ENCODE data around the gene SELENOP. TPM values are rescaled to one million over a fixed set of nuclear protein-coding genes. Genes with fewer than 3 reads are reported as not detected.

The SELENOP gene
- total RNA-seq, result 100 to 1,000 TPM; 161 to 213 TPM

GRCh38 chr5:42811591-42812446 lies at the start of gene SELENOP:
TSS of gene SELENOP (minus strand) at chr5:42811892. CDS start at chr5:42808353, 3,539 bp downstream.
- DNase-seq (ENCODE audit: low spot score), result peak; percentile 72
- H3K36me3 ChIP-seq, result peaks cover 8% of the 10 kb centered on the region
- H3K27me3 ChIP-seq, result no peaks in the 10 kb centered on the region
- no peak for TF ChIP-seq CTCF (IDR thresholded peaks at IDR 0.05)
- no peaks in the 10 kb centered on the region for H3K9me3 ChIP-seq
- peaks cover 0 to 30% of the 10 kb centered on the region in 2 donors for H3K4me1 ChIP-seq
- peak within 1 kb of the TSS; percentile 58 for H3K4me3 ChIP-seq
- H3K27ac ChIP-seq, result peak within 1 kb of the TSS; percentile 84 to 89

GRCh38 chr5:42858687-42859086 lies 47.0 kb upstream of the SELENOP start:
- Histone ChIP-seq H3K4me3 (no peak overlapping the region), H3K4me1 (peaks cover 0 to 20% of the 10 kb centered on the region in 2 donors), H3K36me3 (no peaks in the 10 kb centered on the region), H3K9me3 (no peaks in the 10 kb centered on the region), H3K27ac (peak overlapping the region; percentile 63), H3K27me3 (no peaks in the 10 kb centered on the region)
- no peak for DNase-seq (ENCODE audit: low spot score)
- no peak for TF ChIP-seq CTCF (IDR thresholded peaks at IDR 0.05)

- peak overlapping the region; percentile 63 for H3K27ac ChIP-seq
- no peak overlapping the region for H3K4me3 ChIP-seq
- no peaks in the 10 kb centered on the region for H3K27me3 ChIP-seq
- no peaks in the 10 kb centered on the region for H3K9me3 ChIP-seq
- H3K36me3 ChIP-seq, result no peaks in the 10 kb centered on the region
- TF ChIP-seq CTCF (IDR thresholded peaks at IDR 0.05), result no peak
- DNase-seq (ENCODE audit: low spot score), result no peak
- H3K4me1 ChIP-seq, result peaks cover 0 to 20% of the 10 kb centered on the region in 2 donors
Measured at GRCh38 chr5:42858031-42858643, 46.4 kb upstream of the SELENOP start.

- H3K36me3 ChIP-seq, result no peaks in the 10 kb centered on the region
Measured at GRCh38 chr5:42855811-42856210, 44.1 kb upstream of the SELENOP start.

GRCh38 chr5:42855386-42855785 lies 43.7 kb upstream of the SELENOP start:
- H3K9me3 ChIP-seq, result no peaks in the 10 kb centered on the region
- no peak overlapping the region for H3K4me3 ChIP-seq
- H3K27me3 ChIP-seq, result no peaks in the 10 kb centered on the region
- DNase-seq (ENCODE audit: low spot score), result no peak
- peaks cover 0 to 20% of the 10 kb centered on the region in 2 donors for H3K4me1 ChIP-seq
- H3K27ac ChIP-seq, result no peak overlapping the region
- no peaks in the 10 kb centered on the region for H3K36me3 ChIP-seq
- no peak for TF ChIP-seq CTCF (IDR thresholded peaks at IDR 0.05)

More at GRCh38 chr5:42855811-42856210, 44.1 kb upstream of the SELENOP start:
- H3K27ac ChIP-seq, result no peak overlapping the region
- H3K4me1 ChIP-seq, result peaks cover 0 to 20% of the 10 kb centered on the region in 2 donors
- H3K27me3 ChIP-seq, result no peaks in the 10 kb centered on the region
- no peak for TF ChIP-seq CTCF (IDR thresholded peaks at IDR 0.05)
- H3K4me3 ChIP-seq, result no peak overlapping the region
- no peaks in the 10 kb centered on the region for H3K9me3 ChIP-seq
- DNase-seq (ENCODE audit: low spot score), result no peak

Measured in right atrium auricular region (tissue), 2 donors.